Measurements from ENCODE around the gene NYAP2. TPM values are rescaled to one million over a fixed set of nuclear protein-coding genes. Genes with fewer than 3 reads are reported as not detected.

The NYAP2 gene
- total and polyA plus RNA-seq, 10 of the 15 experiments (the other 5 are each of a cell fraction or from before 2014, with no cell fraction given), result 0.03 TPM; not detected in 9

DNA sequence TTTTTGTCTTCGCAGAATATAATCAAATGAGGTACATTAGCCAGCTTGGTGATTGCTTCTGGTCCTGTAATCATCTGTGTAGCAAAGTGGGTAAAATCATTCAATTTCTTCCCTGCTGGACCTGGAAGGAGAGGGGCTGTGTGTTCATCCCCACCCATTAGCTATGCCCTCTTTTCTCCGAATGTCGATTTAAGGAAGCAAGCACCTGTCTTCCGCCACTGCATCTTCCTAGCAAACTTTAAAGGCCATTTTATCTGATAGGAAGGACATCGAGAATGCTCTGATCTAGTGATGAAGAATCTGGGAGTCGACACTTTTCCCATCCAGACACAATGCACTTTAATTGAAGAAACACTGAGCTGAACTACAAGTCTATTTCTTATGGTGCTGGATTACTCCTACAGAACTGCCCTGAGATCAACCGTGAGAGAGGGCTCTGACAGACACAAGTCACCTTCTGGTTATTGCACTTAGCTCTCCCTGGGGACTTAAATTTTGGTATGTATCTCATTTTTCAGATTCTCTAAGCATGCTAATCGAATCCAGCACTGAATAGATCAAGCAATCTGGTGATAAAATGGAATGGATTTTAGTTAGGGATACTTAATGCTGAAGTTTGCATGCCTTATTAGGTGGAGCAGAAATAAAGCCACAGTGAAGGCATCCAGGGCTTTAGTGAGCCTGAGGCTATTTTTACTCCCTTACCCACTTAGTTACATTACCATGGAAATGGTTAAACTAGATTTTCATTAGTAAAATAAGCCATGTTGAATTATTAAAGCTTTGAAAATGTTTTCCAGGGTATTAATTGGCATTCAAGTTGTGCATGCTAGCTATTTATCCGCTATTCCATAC, 1.3 kb downstream of the NYAP2 start:
- H2AFZ ChIP-seq (ENCODE audit: control insufficient read depth, low read depth, low read length), result no peak overlapping the region
- no peaks in the 10 kb centered on the region for H3K9me3 ChIP-seq (replicated peaks; ENCODE audit: control insufficient read depth, insufficient read depth, low read length)
- TF ChIP-seq CEBPB (IDR thresholded peaks at IDR 0.05; ENCODE audit: borderline replicate concordance in 1 of 2, low read depth in 2 of 2, low read length in 2 of 2) (no peak), SMC3 (IDR thresholded peaks at IDR 0.05; ENCODE audit: borderline replicate concordance, low read length) (no peak), GABPA (IDR thresholded peaks at IDR 0.05; ENCODE audit: low read depth) (no peak), ESRRA (IDR thresholded peaks at IDR 0.05; ENCODE audit: low read length) (no peak), JUND (IDR thresholded peaks at IDR 0.05; ENCODE audit: low read depth, low read length) (no peak), FOXK2 (IDR thresholded peaks at IDR 0.05) (no peak), TAF1 (IDR thresholded peaks at IDR 0.05; ENCODE audit: borderline replicate concordance, low read depth, low read length) (no peak), HDAC6 (IDR thresholded peaks at IDR 0.05; ENCODE audit: unreplicated experiment) (no peak), FOXM1 (IDR thresholded peaks at IDR 0.05; ENCODE audit: low read depth, low read length) (no peak), SIX5 (IDR thresholded peaks at IDR 0.05; ENCODE audit: low read depth, low read length, severe bottlenecking) (no peak), PAX8 (IDR thresholded peaks at IDR 0.05) (no peak)
- TF ChIP-seq, protein P1, sequence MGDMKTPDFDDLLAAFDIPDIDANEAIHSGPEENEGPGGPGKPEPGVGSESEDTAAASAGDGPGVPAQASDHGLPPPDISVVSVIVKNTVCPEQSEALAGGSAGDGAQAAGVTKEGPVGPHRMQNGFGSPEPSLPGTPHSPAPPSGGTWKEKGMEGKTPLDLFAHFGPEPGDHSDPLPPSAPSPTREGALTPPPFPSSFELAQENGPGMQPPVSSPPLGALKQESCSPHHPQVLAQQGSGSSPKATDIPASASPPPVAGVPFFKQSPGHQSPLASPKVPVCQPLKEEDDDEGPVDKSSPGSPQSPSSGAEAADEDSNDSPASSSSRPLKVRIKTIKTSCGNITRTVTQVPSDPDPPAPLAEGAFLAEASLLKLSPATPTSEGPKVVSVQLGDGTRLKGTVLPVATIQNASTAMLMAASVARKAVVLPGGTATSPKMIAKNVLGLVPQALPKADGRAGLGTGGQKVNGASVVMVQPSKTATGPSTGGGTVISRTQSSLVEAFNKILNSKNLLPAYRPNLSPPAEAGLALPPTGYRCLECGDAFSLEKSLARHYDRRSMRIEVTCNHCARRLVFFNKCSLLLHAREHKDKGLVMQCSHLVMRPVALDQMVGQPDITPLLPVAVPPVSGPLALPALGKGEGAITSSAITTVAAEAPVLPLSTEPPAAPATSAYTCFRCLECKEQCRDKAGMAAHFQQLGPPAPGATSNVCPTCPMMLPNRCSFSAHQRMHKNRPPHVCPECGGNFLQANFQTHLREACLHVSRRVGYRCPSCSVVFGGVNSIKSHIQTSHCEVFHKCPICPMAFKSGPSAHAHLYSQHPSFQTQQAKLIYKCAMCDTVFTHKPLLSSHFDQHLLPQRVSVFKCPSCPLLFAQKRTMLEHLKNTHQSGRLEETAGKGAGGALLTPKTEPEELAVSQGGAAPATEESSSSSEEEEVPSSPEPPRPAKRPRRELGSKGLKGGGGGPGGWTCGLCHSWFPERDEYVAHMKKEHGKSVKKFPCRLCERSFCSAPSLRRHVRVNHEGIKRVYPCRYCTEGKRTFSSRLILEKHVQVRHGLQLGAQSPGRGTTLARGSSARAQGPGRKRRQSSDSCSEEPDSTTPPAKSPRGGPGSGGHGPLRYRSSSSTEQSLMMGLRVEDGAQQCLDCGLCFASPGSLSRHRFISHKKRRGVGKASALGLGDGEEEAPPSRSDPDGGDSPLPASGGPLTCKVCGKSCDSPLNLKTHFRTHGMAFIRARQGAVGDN (IDR thresholded peaks at IDR 0.05), result no peak
- TF ChIP-seq, protein P2, sequence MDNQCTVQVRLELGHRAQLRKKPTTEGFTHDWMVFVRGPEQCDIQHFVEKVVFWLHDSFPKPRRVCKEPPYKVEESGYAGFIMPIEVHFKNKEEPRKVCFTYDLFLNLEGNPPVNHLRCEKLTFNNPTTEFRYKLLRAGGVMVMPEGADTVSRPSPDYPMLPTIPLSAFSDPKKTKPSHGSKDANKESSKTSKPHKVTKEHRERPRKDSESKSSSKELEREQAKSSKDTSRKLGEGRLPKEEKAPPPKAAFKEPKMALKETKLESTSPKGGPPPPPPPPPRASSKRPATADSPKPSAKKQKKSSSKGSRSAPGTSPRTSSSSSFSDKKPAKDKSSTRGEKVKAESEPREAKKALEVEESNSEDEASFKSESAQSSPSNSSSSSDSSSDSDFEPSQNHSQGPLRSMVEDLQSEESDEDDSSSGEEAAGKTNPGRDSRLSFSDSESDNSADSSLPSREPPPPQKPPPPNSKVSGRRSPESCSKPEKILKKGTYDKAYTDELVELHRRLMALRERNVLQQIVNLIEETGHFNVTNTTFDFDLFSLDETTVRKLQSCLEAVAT (IDR thresholded peaks at IDR 0.05), result no peak
- TF ChIP-seq, protein P3, sequence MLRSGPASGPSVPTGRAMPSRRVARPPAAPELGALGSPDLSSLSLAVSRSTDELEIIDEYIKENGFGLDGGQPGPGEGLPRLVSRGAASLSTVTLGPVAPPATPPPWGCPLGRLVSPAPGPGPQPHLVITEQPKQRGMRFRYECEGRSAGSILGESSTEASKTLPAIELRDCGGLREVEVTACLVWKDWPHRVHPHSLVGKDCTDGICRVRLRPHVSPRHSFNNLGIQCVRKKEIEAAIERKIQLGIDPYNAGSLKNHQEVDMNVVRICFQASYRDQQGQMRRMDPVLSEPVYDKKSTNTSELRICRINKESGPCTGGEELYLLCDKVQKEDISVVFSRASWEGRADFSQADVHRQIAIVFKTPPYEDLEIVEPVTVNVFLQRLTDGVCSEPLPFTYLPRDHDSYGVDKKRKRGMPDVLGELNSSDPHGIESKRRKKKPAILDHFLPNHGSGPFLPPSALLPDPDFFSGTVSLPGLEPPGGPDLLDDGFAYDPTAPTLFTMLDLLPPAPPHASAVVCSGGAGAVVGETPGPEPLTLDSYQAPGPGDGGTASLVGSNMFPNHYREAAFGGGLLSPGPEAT (IDR thresholded peaks at IDR 0.05; ENCODE audit: low read depth), result no peak
- H3K4me3 ChIP-seq, result no peak overlapping the region
- intact Hi-C loops (cut with micrococcal nuclease; ENCODE audit: unreplicated experiment), result no loop called here
- H3K9ac ChIP-seq (ENCODE audit: control insufficient read depth, insufficient read depth, low read length), result no peak overlapping the region
- 18% methylated on average over 9 of the region's 9 CpGs for WGBS (ENCODE audit: insufficient coverage, insufficient replicate concordance, low lambda C conversion rate, missing lambda C conversion rate)
- no peak for FAIRE-seq
- in situ Hi-C loops (cut with MboI), result no loop called here
- DNase-seq (ENCODE audit: low read depth, low spot score), result no peak
- RAD21 ChIA-PET (ENCODE audit: unreplicated experiment), result no interaction called here
- CTCF ChIA-PET, result interaction anchor here (1.1 kb wide), 1 partner anchor 118 kb away, joined by 3 read pairs; no protein-coding TSS in a partner anchor
- no TSS peak for BruUV-seq (replicated peaks)
- no peaks in the 10 kb centered on the region for H3K27me3 ChIP-seq (replicated peaks in 1 of 2; ENCODE audit: control insufficient read depth in 2 of 2, insufficient read depth in 2 of 2, low read length in 1 of 2)
- H3K27ac ChIP-seq (ENCODE audit: control insufficient read depth, insufficient read depth), result no peak overlapping the region
- no peak for ATAC-seq
- H3K36me3 ChIP-seq (ENCODE audit: control insufficient read depth in 2 of 2, insufficient read depth in 2 of 2, low read length in 1 of 2), result no peaks in the 10 kb centered on the region
- SMC1A ChIA-PET (ENCODE audit: uncharacterized antibody, unreplicated experiment), result interaction anchor here (0.7 kb wide), 2 partner anchors 10 to 265 kb away, joined by 3 read pairs; no protein-coding TSS in a partner anchor
- no peak overlapping the region for H3K4me2 ChIP-seq (ENCODE audit: control insufficient read depth, insufficient read depth)
- H4K20me1 ChIP-seq (ENCODE audit: control insufficient read depth, insufficient read depth), result no peaks in the 10 kb centered on the region
- no peaks in the 10 kb centered on the region for H3K79me2 ChIP-seq (ENCODE audit: control insufficient read depth, insufficient read depth, low read length)
- H3K4me1 ChIP-seq (ENCODE audit: control insufficient read depth, insufficient read depth, low read length), result no peaks in the 10 kb centered on the region
- POLR2A ChIA-PET, result no interaction called here

All from GM12878 (cell line).